ENCODE results near the gene KIF12.

Gene KIF12

GRCh38 chr9:114050646-114051045 is 48.4 kb downstream of the KIF12 start:
- no peak overlapping the region for H3K4me3 ChIP-seq (ENCODE audit: low read depth, low read length)
- no peak for TF ChIP-seq CTCF (conservative IDR thresholded peaks at IDR 0.05; ENCODE audit: low read depth, low read length)
- no peak for DNase-seq (ENCODE audit: low read depth)

GRCh38 chr9:114050226-114050568 is 48.9 kb downstream of the KIF12 start:
- no peak for TF ChIP-seq CTCF (conservative IDR thresholded peaks at IDR 0.05; ENCODE audit: low read depth, low read length)
- H3K4me3 ChIP-seq (ENCODE audit: low read depth, low read length), result no peak overlapping the region
- no peak for DNase-seq (ENCODE audit: low read depth)

GRCh38 chr9:114049441-114050225 is 49.5 kb downstream of the KIF12 start:
- DNase-seq (ENCODE audit: low read depth), result no peak
- TF ChIP-seq CTCF (conservative IDR thresholded peaks at IDR 0.05; ENCODE audit: low read depth, low read length), result no peak
- H3K4me3 ChIP-seq (ENCODE audit: low read depth, low read length), result no peak overlapping the region

GRCh38 chr9:114048533-114049415 is 50.3 kb downstream of the KIF12 start:
- TF ChIP-seq CTCF (conservative IDR thresholded peaks at IDR 0.05; ENCODE audit: low read depth, low read length), result no peak
- no peak overlapping the region for H3K4me3 ChIP-seq (ENCODE audit: low read depth, low read length)
- no peak for DNase-seq (ENCODE audit: low read depth)

- peak; percentile 70 for TF ChIP-seq CTCF (conservative IDR thresholded peaks at IDR 0.05; ENCODE audit: low read depth, low read length)
- peak; percentile 43 for DNase-seq (ENCODE audit: low read depth)
- no peak overlapping the region for H3K4me3 ChIP-seq (ENCODE audit: low read depth, low read length)
These were observed 51.4 kb downstream of the KIF12 start for GRCh38 chr9:114047717-114048116.

GRCh38 chr9:114046875-114047274 is 52.2 kb downstream of the KIF12 start:
- DNase-seq (ENCODE audit: low read depth), result no peak
- no peak overlapping the region for H3K4me3 ChIP-seq (ENCODE audit: low read depth, low read length)
- TF ChIP-seq CTCF (conservative IDR thresholded peaks at IDR 0.05; ENCODE audit: low read depth, low read length), result no peak

Data from choroid plexus epithelial cell (primary cell).